Activated naive CD8-positive, alpha-beta T cell treated with anti-CD3 and anti-CD28 coated beads, Interleukin-2, amount 50 U/mL, for 24 hours (primary cell): ENCODE results near the gene PPIL4.
"Not testable (repeated sequence)": the region's sequence is repeated elsewhere in the genome, so short reads cannot be mapped to it uniquely, and the experiment has no call there.

ENCODE experiments used
- ATAC-seq: fragments of 150-1000 bp; cut with Tn5 transposase; one replicate; pipeline ENCODE4 v1.10.0; 2021
- DNase-seq: peaks from one replicate; pipeline ENCODE4 v3.0.0; 2021
- H3K27ac Mint-ChIP-seq: one replicate; pipeline ENCODE4 v1.8.0; 2021; ENCODE audit warnings: mild to moderate bottlenecking, mixed read lengths
- H3K27me3 Mint-ChIP-seq: one replicate; pipeline ENCODE4 v1.8.0; 2021; ENCODE audit warnings: mixed read lengths
- H3K36me3 Mint-ChIP-seq: one replicate; pipeline ENCODE4 v1.8.0; 2021; ENCODE audit warnings: low read depth, mixed read lengths
- H3K4me1 Mint-ChIP-seq: one replicate; pipeline ENCODE4 v1.8.0; 2021; ENCODE audit warnings: mixed read lengths
- H3K4me3 Mint-ChIP-seq: one replicate; pipeline ENCODE4 v1.8.0; 2021; ENCODE audit warnings: mild to moderate bottlenecking, moderate library complexity, mixed read lengths
- H3K9me3 Mint-ChIP-seq: one replicate; pipeline ENCODE4 v1.8.0; 2021; ENCODE audit warnings: mixed read lengths

Gene PPIL4

GRCh38 chr6:149464411-149464810, 81.4 kb downstream of the PPIL4 start:
- Mint-ChIP-seq H3K9me3 (no peaks in the 10 kb centered on the region), H3K4me3 (no peak overlapping the region), H3K36me3 (peaks cover 40% of the 10 kb centered on the region), H3K4me1 (peaks cover 35% of the 10 kb centered on the region), H3K27me3 (no peaks in the 10 kb centered on the region), H3K27ac (no peak overlapping the region)
- ATAC-seq: no peak
- no peak for DNase-seq

GRCh38 chr6:149463781-149464180, 82.1 kb downstream of the PPIL4 start:
- Mint-ChIP-seq H3K27ac (no peak overlapping the region), H3K36me3 (peaks cover 45% of the 10 kb centered on the region), H3K4me1 (peaks cover 35% of the 10 kb centered on the region)

GRCh38 chr6:149462712-149463111, 83.1 kb downstream of the PPIL4 start:
- H3K27me3 Mint-ChIP-seq, ATAC-seq, H3K4me3 Mint-ChIP-seq, H3K9me3 Mint-ChIP-seq, H3K27ac Mint-ChIP-seq, DNase-seq: not testable (repeated sequence)
- Mint-ChIP-seq H3K36me3 (peaks cover 50% of the 10 kb centered on the region), H3K4me1 (peaks cover 35% of the 10 kb centered on the region)

More at GRCh38 chr6:149463781-149464180, 82.1 kb downstream of the PPIL4 start:
- Mint-ChIP-seq H3K27me3 (no peaks in the 10 kb centered on the region), H3K9me3 (no peaks in the 10 kb centered on the region), H3K4me3 (no peak overlapping the region)
- ATAC-seq (no peak), DNase-seq (no peak)

GRCh38 chr6:149461670-149462069, 84.2 kb downstream of the PPIL4 start:
- Mint-ChIP-seq H3K27ac (no peak overlapping the region), H3K4me1 (peaks cover 32% of the 10 kb centered on the region), H3K9me3 (no peaks in the 10 kb centered on the region), H3K36me3 (peaks cover 56% of the 10 kb centered on the region), H3K27me3 (no peaks in the 10 kb centered on the region), H3K4me3 (no peak overlapping the region)
- DNase-seq (no peak), ATAC-seq (no peak)

- Mint-ChIP-seq H3K36me3 (peaks cover 58% of the 10 kb centered on the region), H3K4me1 (peaks cover 28% of the 10 kb centered on the region)
- H3K4me3 Mint-ChIP-seq, H3K27ac Mint-ChIP-seq, DNase-seq, ATAC-seq, H3K9me3 Mint-ChIP-seq, H3K27me3 Mint-ChIP-seq: not testable (repeated sequence)
These were observed 85.6 kb downstream of the PPIL4 start for GRCh38 chr6:149460249-149460648.

- no peaks in the 10 kb centered on the region for H3K9me3 Mint-ChIP-seq
- no peaks in the 10 kb centered on the region for H3K27me3 Mint-ChIP-seq
- H3K4me1 Mint-ChIP-seq: peaks cover 26% of the 10 kb centered on the region
- H3K36me3 Mint-ChIP-seq: peaks cover 57% of the 10 kb centered on the region
- ATAC-seq (peak; percentile 59), DNase-seq (no peak)
- H3K4me3 Mint-ChIP-seq: no peak overlapping the region
- no peak overlapping the region for H3K27ac Mint-ChIP-seq
These were observed 86.1 kb downstream of the PPIL4 start for GRCh38 chr6:149459761-149460160.

GRCh38 chr6:149458806-149459205, 87.0 kb downstream of the PPIL4 start:
- no peak overlapping the region for H3K4me3 Mint-ChIP-seq
- H3K36me3 Mint-ChIP-seq: peaks cover 48% of the 10 kb centered on the region
- peaks cover 16% of the 10 kb centered on the region for H3K4me1 Mint-ChIP-seq
- peak overlapping the region; percentile 64 for H3K27ac Mint-ChIP-seq
- no peaks in the 10 kb centered on the region for H3K9me3 Mint-ChIP-seq
- DNase-seq: no peak
- no peak for ATAC-seq
- no peaks in the 10 kb centered on the region for H3K27me3 Mint-ChIP-seq

- DNase-seq (no peak), ATAC-seq (peak; percentile 59)
- Mint-ChIP-seq H3K9me3 (no peaks in the 10 kb centered on the region), H3K4me1 (peaks cover 14% of the 10 kb centered on the region), H3K27me3 (no peaks in the 10 kb centered on the region), H3K27ac (peak overlapping the region; percentile 64), H3K36me3 (peaks cover 45% of the 10 kb centered on the region), H3K4me3 (no peak overlapping the region)
These were observed 87.6 kb downstream of the PPIL4 start for GRCh38 chr6:149458196-149458595.

GRCh38 chr6:149457316-149457884, 88.4 kb downstream of the PPIL4 start:
- H3K27me3 Mint-ChIP-seq: no peaks in the 10 kb centered on the region
- no peak overlapping the region for H3K4me3 Mint-ChIP-seq
- peaks cover 14% of the 10 kb centered on the region for H3K4me1 Mint-ChIP-seq
- H3K27ac Mint-ChIP-seq: no peak overlapping the region
- no peak for ATAC-seq
- H3K36me3 Mint-ChIP-seq: peaks cover 41% of the 10 kb centered on the region
- no peaks in the 10 kb centered on the region for H3K9me3 Mint-ChIP-seq
- DNase-seq: no peak

- DNase-seq (no peak), ATAC-seq (no peak)
- Mint-ChIP-seq H3K4me1 (peaks cover 14% of the 10 kb centered on the region), H3K9me3 (no peaks in the 10 kb centered on the region), H3K27ac (no peak overlapping the region), H3K36me3 (peaks cover 37% of the 10 kb centered on the region), H3K27me3 (no peaks in the 10 kb centered on the region), H3K4me3 (no peak overlapping the region)
These were observed 89.4 kb downstream of the PPIL4 start for GRCh38 chr6:149456311-149457021.

- ATAC-seq (no peak), DNase-seq (no peak)
- Mint-ChIP-seq H3K27me3 (no peaks in the 10 kb centered on the region), H3K4me1 (peaks cover 14% of the 10 kb centered on the region), H3K4me3 (no peak overlapping the region), H3K27ac (no peak overlapping the region), H3K36me3 (peaks cover 29% of the 10 kb centered on the region), H3K9me3 (no peaks in the 10 kb centered on the region)
These were observed 90.7 kb downstream of the PPIL4 start for GRCh38 chr6:149455031-149455732.
